ENCODE data around the gene STAT5A.

GRCh38 chr17:42341568-42341967 is 53.3 kb downstream of the STAT5A start:
- TF ChIP-seq POLR2A (IDR thresholded peaks at IDR 0.05) (no peak), POLR2AphosphoS5 (IDR thresholded peaks at IDR 0.05) (no peak), CTCF (IDR thresholded peaks at IDR 0.05) (no peak)
